ENCODE results near the gene PDGFC. TPM values are rescaled to one million over a fixed set of nuclear protein-coding genes. Genes with fewer than 3 reads are reported as not detected.
A peak's percentile ranks its signal among the peaks of the same experiment; 100 is the strongest.

PDGFC gene
- polyA plus RNA-seq, 1 experiment, result 72.7 TPM

DNA sequence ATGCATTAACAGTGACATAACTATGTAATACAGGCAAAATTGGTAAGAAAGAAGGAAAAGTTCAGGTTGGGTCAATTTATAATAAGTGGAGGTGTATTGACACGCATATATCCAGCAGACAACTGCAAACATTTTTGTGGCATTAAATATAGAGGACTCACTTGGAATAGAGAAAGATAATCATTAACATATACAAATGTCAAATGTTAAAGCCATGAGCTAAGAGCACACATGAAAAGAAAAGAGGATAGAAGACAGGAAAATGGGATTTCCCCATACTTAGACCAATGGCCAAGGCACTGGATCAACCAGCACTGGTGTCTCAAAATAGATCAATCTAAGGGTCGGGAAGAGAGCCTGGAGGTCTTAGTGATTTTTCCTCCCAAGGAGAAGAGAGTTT lies 187.6 kb downstream of the PDGFC start:
- ChIA-PET CTCF (no interaction called here), POLR2A (no interaction called here)

GRCh38 chr4:156782491-156782890 lies 189.1 kb downstream of the PDGFC start:
- ChIA-PET POLR2A (no interaction called here), CTCF (no interaction called here)
- TF ChIP-seq CTCF (IDR thresholded peaks at IDR 0.05; ENCODE audit: low read depth, low read length), result no peak
- Histone ChIP-seq H3K4me3 (ENCODE audit: low read depth, low read length) (no peak overlapping the region), H3K27me3 (ENCODE audit: control insufficient read depth, insufficient read depth, low read length) (no peaks in the 10 kb centered on the region), H3K9me3 (ENCODE audit: control insufficient read depth, insufficient read depth, low read length) (no peaks in the 10 kb centered on the region), H3K27ac (ENCODE audit: low read depth, low read length) (no peak overlapping the region)
- DNase-seq (ENCODE audit: low read depth, low spot score), result no peak

More for the DNA sequence above, 187.6 kb downstream of the PDGFC start:
- Histone ChIP-seq H3K4me3 (ENCODE audit: low read depth, low read length) (no peak overlapping the region), H3K27ac (ENCODE audit: low read depth, low read length) (no peak overlapping the region), H3K27me3 (ENCODE audit: control insufficient read depth, insufficient read depth, low read length) (no peaks in the 10 kb centered on the region), H3K9me3 (ENCODE audit: control insufficient read depth, insufficient read depth, low read length) (no peaks in the 10 kb centered on the region)
- DNase-seq (ENCODE audit: low read depth, low spot score), result no peak
- TF ChIP-seq CTCF (IDR thresholded peaks at IDR 0.05; ENCODE audit: low read depth, low read length), result no peak

DNA sequence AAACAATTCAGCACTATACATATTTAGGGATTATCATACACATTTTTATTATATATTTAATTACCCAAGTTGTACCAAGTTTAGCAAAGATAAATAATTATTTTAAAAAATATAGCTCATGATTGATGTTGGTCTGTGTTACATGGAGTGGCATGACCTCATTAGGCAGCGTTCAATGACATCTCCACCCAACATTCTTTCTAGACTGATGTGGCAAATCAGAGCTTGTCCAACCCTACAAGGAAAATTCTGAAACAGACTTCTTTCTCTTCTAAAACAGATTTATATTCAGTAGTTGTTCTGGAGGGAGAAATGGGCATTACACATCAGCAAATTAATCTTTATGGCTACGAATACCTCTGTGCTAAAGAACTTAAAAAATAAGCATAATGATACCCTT lies 189.7 kb downstream of the PDGFC start:
- no peak for TF ChIP-seq CTCF (IDR thresholded peaks at IDR 0.05; ENCODE audit: low read depth, low read length)
- Histone ChIP-seq H3K27me3 (ENCODE audit: control insufficient read depth, insufficient read depth, low read length) (no peaks in the 10 kb centered on the region), H3K9me3 (ENCODE audit: control insufficient read depth, insufficient read depth, low read length) (no peaks in the 10 kb centered on the region), H3K27ac (ENCODE audit: low read depth, low read length) (no peak overlapping the region), H3K4me3 (ENCODE audit: low read depth, low read length) (no peak overlapping the region)
- ChIA-PET POLR2A (no interaction called here), CTCF (interaction anchor here (0.9 kb wide), 1 partner anchor 9 kb away, joined by 3 read pairs; no protein-coding TSS in a partner anchor)
- DNase-seq (ENCODE audit: low read depth, low spot score), result no peak

DNA sequence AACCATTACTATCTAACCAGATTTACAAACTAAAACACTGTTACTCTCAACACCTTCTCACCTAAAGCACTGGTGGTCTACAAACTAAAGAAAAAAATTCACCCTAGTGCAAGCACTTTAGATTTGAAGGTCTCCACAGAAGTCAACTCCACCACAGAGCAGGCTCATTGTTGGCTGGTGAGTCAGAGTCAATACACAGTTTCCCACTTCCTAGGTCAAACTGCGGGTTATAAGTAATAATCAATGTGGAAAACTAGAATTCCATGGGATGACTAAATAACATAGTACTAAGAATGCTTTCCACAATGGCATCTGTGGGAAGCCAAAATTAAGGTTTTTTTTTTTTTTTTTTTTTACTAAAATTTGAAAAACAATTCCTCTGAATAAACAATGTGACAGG lies 191.8 kb downstream of the PDGFC start:
- CTCF ChIA-PET, result interaction anchor here (0.7 to 1.4 kb wide), 3 partner anchors 11 to 304 kb away, joined by 3 to 5 read pairs (median 4); no protein-coding TSS in a partner anchor
- POLR2A ChIA-PET, result no interaction called here
- Histone ChIP-seq H3K9me3 (ENCODE audit: control insufficient read depth, insufficient read depth, low read length) (no peaks in the 10 kb centered on the region), H3K27ac (ENCODE audit: low read depth, low read length) (peak overlapping the region; percentile 41), H3K4me3 (ENCODE audit: low read depth, low read length) (no peak overlapping the region), H3K27me3 (ENCODE audit: control insufficient read depth, insufficient read depth, low read length) (no peaks in the 10 kb centered on the region)
- no peak for TF ChIP-seq CTCF (IDR thresholded peaks at IDR 0.05; ENCODE audit: low read depth, low read length)
- DNase-seq (ENCODE audit: low read depth, low spot score), result peak; percentile 78

GRCh38 chr4:156779042-156779441 lies 192.6 kb downstream of the PDGFC start:
- CTCF ChIA-PET, result interaction anchor here (1.6 kb wide), 1 partner anchor 193 kb away, joined by 3 read pairs; the partner anchor contains the start of gene PDGFC
- no peak overlapping the region for H3K4me3 ChIP-seq (ENCODE audit: low read depth, low read length)

More at GRCh38 chr4:156779042-156779441, 192.6 kb downstream of the PDGFC start:
- POLR2A ChIA-PET, result no interaction called here
- no peak for DNase-seq (ENCODE audit: low read depth, low spot score)
- Histone ChIP-seq H3K9me3 (ENCODE audit: control insufficient read depth, insufficient read depth, low read length) (no peaks in the 10 kb centered on the region), H3K27me3 (ENCODE audit: control insufficient read depth, insufficient read depth, low read length) (no peaks in the 10 kb centered on the region), H3K27ac (ENCODE audit: low read depth, low read length) (peak overlapping the region; percentile 57)
- TF ChIP-seq CTCF (IDR thresholded peaks at IDR 0.05; ENCODE audit: low read depth, low read length), result no peak
